K562 (cell line): ENCODE results near the gene PCDHGC4. TPM values are rescaled to one million over a fixed set of nuclear protein-coding genes. Genes with fewer than 3 reads are reported as not detected.

Experiments
- ATAC-seq: fragments of 200-7000 bp; cut with Tn5 transposase; 3 replicates; pipeline ENCODE4 v1.9.1; 2020; ENCODE audit warnings: moderate library complexity
- BruUV-seq: library from RNA; stranded (reverse); fragments of 400-500 nt; replicated peaks from 2 replicates; lab custom pipeline; 2021; lab: Mats Ljungman, UMichigan
- CTCF ChIA-PET: fragments of 300-600 bp; formaldehyde crosslinking; extraction: SDS; loops from one replicate; lab custom pipeline; 2021; ENCODE audit warnings: low intra/inter-chr PET ratio; lab: Yijun Ruan, JAX
- POLR2A ChIA-PET: fragments of 300-600, 350-650 bp; sonication (Branson Sonifier 250); formaldehyde crosslinking; extraction: SDS; loops from one replicate; lab custom pipeline; 2021; ENCODE audit warnings: antibody characterized with exemption, inconsistent platforms; lab: Yijun Ruan, JAX
- DNase-seq, 4 experiments: peaks; one replicate each; pipeline versions ENCODE4 v3.0.0 to v3.0.0-alpha.2; 2011 to 2018; ENCODE audit warnings: low spot score in 3 of 4, mixed read lengths in 3 of 4; ENCODE audit errors: extremely low read depth in 1 of 4
- FAIRE-seq: peaks from 2 replicates; lab custom pipeline; 2011; peaks lifted over from hg19 to GRCh38; lab: Jason Lieb, UNC
- H2AFZ ChIP-seq: 2 replicates; pipeline ENCODE4 v1.6.0; 2011; ENCODE audit warnings: low read depth, low read length, control low read depth, inconsistent platforms
- H3K27ac ChIP-seq: fragments of 200-600 bp; 3 replicates; pipeline ENCODE4 v1.8.0; 2011; ENCODE audit warnings: low read depth, mild to moderate bottlenecking, control low read depth, inconsistent platforms, low read length, moderate library complexity, mixed read lengths; ENCODE audit errors: extremely low read depth
- H3K27me3 ChIP-seq, 2 experiments: fragments of 300-600 bp in 1 of 2; 2 replicates in 1 of 2; 3 replicates in 1 of 2; pipeline versions ENCODE4 v1.6.0 to v1.8.0; 2011; ENCODE audit warnings: inconsistent platforms in 2 of 2, low read length in 2 of 2, mild to moderate bottlenecking in 1 of 2, mixed read lengths in 1 of 2, moderate library complexity in 1 of 2; ENCODE audit not compliant: control insufficient read depth in 2 of 2, insufficient read depth in 2 of 2
- H3K36me3 ChIP-seq: fragments of 300-600 bp; 3 replicates; pipeline ENCODE4 v1.8.0; 2011; ENCODE audit warnings: mild to moderate bottlenecking, low read length, inconsistent platforms; ENCODE audit not compliant: control insufficient read depth, insufficient read depth
- H3K4me1 ChIP-seq, 2 experiments: fragments of 200-600 bp in 1 of 2; replicated peaks in 1 of 2; 2 replicates in 1 of 2; 3 replicates in 1 of 2; pipeline versions ENCODE4 v1.5.1 to v1.8.0; 2011; ENCODE audit warnings: inconsistent platforms in 2 of 2, low read length in 2 of 2, mild to moderate bottlenecking in 1 of 2, mixed read lengths in 1 of 2, moderate library complexity in 1 of 2; ENCODE audit not compliant: control insufficient read depth in 2 of 2, insufficient read depth in 2 of 2
- H3K4me2 ChIP-seq: 2 replicates; pipeline ENCODE4 v1.6.1; 2011; ENCODE audit warnings: low read length, control low read depth, inconsistent platforms, mixed read lengths; ENCODE audit not compliant: insufficient read depth
- H3K4me3 ChIP-seq: fragments of 200-600 bp; sonication (generic), shearing (Covaris generic); 2 replicates; pipeline ENCODE4 v1.5.1; 2016; ENCODE audit warnings: control low read depth, inconsistent platforms
- H3K79me2 ChIP-seq: fragments of 200-600 bp; 3 replicates; pipeline ENCODE4 v1.8.0; 2011; ENCODE audit warnings: low read length, inconsistent platforms; ENCODE audit not compliant: control insufficient read depth, insufficient read depth
- H3K9ac ChIP-seq, 2 experiments: 2 replicates each; pipeline versions ENCODE4 v1.6.0 to v1.6.1; 2011; ENCODE audit warnings: low read depth in 2 of 2, low read length in 2 of 2, control low read depth in 1 of 2, inconsistent platforms in 1 of 2, mild to moderate bottlenecking in 1 of 2, mixed read lengths in 1 of 2; ENCODE audit not compliant: insufficient read depth in 1 of 2
- H3K9me1 ChIP-seq: one replicate; pipeline ENCODE4 v1.6.0; 2011; ENCODE audit warnings: inconsistent platforms, mild to moderate bottlenecking, low read length, moderate library complexity; ENCODE audit not compliant: control insufficient read depth, insufficient read depth
- H3K9me3 ChIP-seq: replicated peaks from 2 replicates; pipeline ENCODE4 v1.5.1; 2011; ENCODE audit warnings: low read depth, low read length, inconsistent platforms; ENCODE audit not compliant: control insufficient read depth, insufficient read depth
- H4K20me1 ChIP-seq: replicated peaks from 2 replicates; pipeline ENCODE4 v1.6.1; 2011; ENCODE audit warnings: low read length, inconsistent platforms, mixed read lengths; ENCODE audit not compliant: control insufficient read depth, insufficient read depth
- FOXA3 ChIP-seq, 2 experiments: fragments of 450-650 bp in 1 of 2; sonication (generic) in 1 of 2; formaldehyde crosslinking; IDR thresholded peaks in 1 of 2; conservative IDR thresholded peaks in 1 of 2; 2 replicates each; pipeline versions ENCODE4 v1.4.0 to v1.8.0; 2020 to 2022; ENCODE audit warnings: mild to moderate bottlenecking in 2 of 2, missing genetic modification reagents in 1 of 2
- HDGF ChIP-seq: fragments of 450-650 bp; IDR thresholded peaks from 2 replicates; pipeline ENCODE4 v1.6.1; 2016
- NFRKB ChIP-seq: fragments of 450-650 bp; IDR thresholded peaks from 2 replicates; pipeline ENCODE4 v1.6.1; 2016; ENCODE audit warnings: low read depth
- PPARD ChIP-seq: fragments of 250-450 bp; sonication (Bioruptor Pico); IDR thresholded peaks from 2 replicates; pipeline ENCODE4 v1.8.0; 2022; ENCODE audit warnings: inconsistent platforms, mild to moderate bottlenecking, moderate library complexity
- RAD21 ChIP-seq, 2 experiments: fragments of 250-450 bp in 1 of 2; fragments of 450-650 bp in 1 of 2; sonication (Bioruptor Pico) in 1 of 2; formaldehyde crosslinking in 1 of 2; IDR thresholded peaks in 1 of 2; conservative IDR thresholded peaks in 1 of 2; 2 replicates each; pipeline versions ENCODE4 v1.4.0 to v1.8.0; 2020 to 2022; ENCODE audit warnings: mild to moderate bottlenecking in 2 of 2, moderate library complexity in 1 of 2
- SIN3B ChIP-seq: fragments of 450-650 bp; IDR thresholded peaks from 2 replicates; pipeline ENCODE4 v1.6.1; 2017; ENCODE audit warnings: low read depth, mild to moderate bottlenecking, moderate library complexity
- TEAD1 ChIP-seq, 2 experiments: fragments of 450-650 bp in 1 of 2; sonication (generic) in 1 of 2; formaldehyde crosslinking; IDR thresholded peaks; 2 replicates each; pipeline versions ENCODE4 v1.4.0 to v1.8.0; 2020 to 2022; ENCODE audit warnings: mild to moderate bottlenecking in 2 of 2, missing genetic modification reagents in 1 of 2
- ZNF274 ChIP-seq: IDR thresholded peaks from 2 replicates; pipeline ENCODE4 v1.6.1; 2011; ENCODE audit warnings: low read depth, mild to moderate bottlenecking, low read length, moderate library complexity, borderline replicate concordance
- ZNF3 ChIP-seq: fragments of 250-450 bp; sonication (Bioruptor Pico); IDR thresholded peaks from 2 replicates; pipeline ENCODE4 v1.5.0; 2021; ENCODE audit warnings: mild to moderate bottlenecking, moderate library complexity
- ZNF551 ChIP-seq: fragments of 250-450 bp; sonication (Bioruptor Pico); IDR thresholded peaks from 2 replicates; pipeline ENCODE4 v1.5.0; 2021; ENCODE audit warnings: mild to moderate bottlenecking, moderate library complexity
- WGBS: fragments of 100-300 bp; shearing (Covaris generic); methylation state at CpG from one replicate; pipeline ENCODE4 v1.1.6; 2016; ENCODE audit warnings: low coverage, mixed read lengths; ENCODE audit not compliant: insufficient coverage; ENCODE audit errors: missing lambda C conversion rate; 5-methylcytosine and 5-hydroxymethylcytosine counted together
- in situ Hi-C: fragments of 300-500 bp; cut with MboI; formaldehyde crosslinking; loops from 4 replicates; pipeline ENCODE4 v1.15.0; 2018; ENCODE audit warnings: inconsistent platforms, mixed read lengths
- intact Hi-C: fragments of 100-400 bp; cut with micrococcal nuclease; formaldehyde crosslinking; loops from 2 replicates; pipeline ENCODE4 v1.14.2; 2022
- polyA plus RNA-seq, 8 experiments: library from polyadenylated mRNA; depleted of rRNA in 4 of 8; stranded (reverse) in 5 of 8; unstranded in 3 of 8; fragments of >200 nt; fragmentation: Nextera tagmentation in 2 of 8; fragmentation: Illumina TruSeq in 1 of 8; extraction: Ambion mirVana in 2 of 8; extraction: Trizol in 1 of 8; gene quantifications; 2 replicates each; pipeline versions ENCODE4 v1.2.1 to v1.2.3, GENCODE V29; 2011 to 2014; ENCODE audit warnings: inconsistent platforms in 1 of 8, missing spikeins in 1 of 8
- total RNA-seq, 7 experiments: library from RNA; depleted of rRNA in 6 of 7; stranded (reverse); fragments of >200 nt in 6 of 7; fragmentation: Illumina TruSeq in 2 of 7; extraction: Trizol in 2 of 7; gene quantifications; 2 replicates each; pipeline versions ENCODE4 v1.2.1 to v1.2.3, GENCODE V29; 2011 to 2021; ENCODE audit warnings: low replicate concordance in 1 of 7
- TF ChIP-seq, protein P1 (sequence below), 2 experiments: fragments of 250-450 bp in 1 of 2; fragments of 450-650 bp in 1 of 2; sonication (Bioruptor Pico) in 1 of 2; IDR thresholded peaks; 2 replicates each; pipeline versions ENCODE4 v1.6.1 to v1.8.0; 2016 to 2021; ENCODE audit warnings: mild to moderate bottlenecking in 2 of 2, moderate library complexity in 2 of 2, missing compliant biosample characterization in 1 of 2, missing genetic modification characterization in 1 of 2
- TF ChIP-seq, protein P2 (sequence below): sonication (generic); formaldehyde crosslinking; IDR thresholded peaks from 2 replicates; pipeline ENCODE4 v1.9.0; 2022; ENCODE audit warnings: mild to moderate bottlenecking, missing genetic modification reagents
- TF ChIP-seq, protein P3 (sequence below): fragments of 450-650 bp; IDR thresholded peaks from one replicate; pipeline ENCODE4 v1.6.1; 2018; ENCODE audit warnings: mild to moderate bottlenecking, moderate library complexity; ENCODE audit not compliant: partially characterized antibody

The PCDHGC4 gene
- total and polyA plus RNA-seq, 9 of the 15 experiments (the other 6 are each of a cell fraction or from before 2014, with no cell fraction given): 0.05 TPM; not detected in 8

DNA sequence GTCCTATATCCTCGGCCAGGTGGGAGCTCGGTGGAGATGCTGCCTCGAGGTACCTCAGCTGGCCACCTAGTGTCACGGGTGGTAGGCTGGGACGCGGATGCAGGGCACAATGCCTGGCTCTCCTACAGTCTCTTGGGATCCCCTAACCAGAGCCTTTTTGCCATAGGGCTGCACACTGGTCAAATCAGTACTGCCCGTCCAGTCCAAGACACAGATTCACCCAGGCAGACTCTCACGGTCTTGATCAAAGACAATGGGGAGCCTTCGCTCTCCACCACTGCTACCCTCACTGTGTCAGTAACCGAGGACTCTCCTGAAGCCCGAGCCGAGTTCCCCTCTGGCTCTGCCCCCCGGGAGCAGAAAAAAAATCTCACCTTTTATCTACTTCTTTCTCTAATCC is 7.0 kb upstream of the PCDHGC4 start:
- no peaks in the 10 kb centered on the region; the same call in 1 of the 2 replicates for H4K20me1 ChIP-seq
- in situ Hi-C loops (no loop called here), intact Hi-C loops (no loop called here)
- H3K9me3 ChIP-seq: no peaks in the 10 kb centered on the region
- FAIRE-seq (no peak), ATAC-seq (no peak), DNase-seq (no peak)
- no peak for TF ChIP-seq PPARD (CRISPR knock-in tag)
- no peak for TF ChIP-seq FOXA3 (CRISPR knock-in tag; conservative IDR thresholded peaks at IDR 0.05 in 1 of 2, IDR thresholded peaks at IDR 0.05 in 1 of 2)
- TF ChIP-seq SIN3B: no peak
- TF ChIP-seq ZNF274: no peak
- TF ChIP-seq, protein P1, sequence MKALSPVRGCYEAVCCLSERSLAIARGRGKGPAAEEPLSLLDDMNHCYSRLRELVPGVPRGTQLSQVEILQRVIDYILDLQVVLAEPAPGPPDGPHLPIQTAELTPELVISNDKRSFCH (CRISPR knock-in tag; IDR thresholded peaks at IDR 0.05): no peak
- TF ChIP-seq, protein P1 (tag; IDR thresholded peaks at IDR 0.05): no peak
- no peak for TF ChIP-seq ZNF3
- TF ChIP-seq, protein P2, sequence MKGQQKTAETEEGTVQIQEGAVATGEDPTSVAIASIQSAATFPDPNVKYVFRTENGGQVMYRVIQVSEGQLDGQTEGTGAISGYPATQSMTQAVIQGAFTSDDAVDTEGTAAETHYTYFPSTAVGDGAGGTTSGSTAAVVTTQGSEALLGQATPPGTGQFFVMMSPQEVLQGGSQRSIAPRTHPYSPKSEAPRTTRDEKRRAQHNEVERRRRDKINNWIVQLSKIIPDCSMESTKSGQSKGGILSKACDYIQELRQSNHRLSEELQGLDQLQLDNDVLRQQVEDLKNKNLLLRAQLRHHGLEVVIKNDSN (CRISPR knock-in tag): no peak
- TF ChIP-seq HDGF: no peak
- no peak for TF ChIP-seq NFRKB
- no peak for TF ChIP-seq ZNF551 (CRISPR knock-in tag)
- TF ChIP-seq TEAD1 (CRISPR knock-in tag; IDR thresholded peaks at IDR 0.05): no peak
- TF ChIP-seq, protein P3, sequence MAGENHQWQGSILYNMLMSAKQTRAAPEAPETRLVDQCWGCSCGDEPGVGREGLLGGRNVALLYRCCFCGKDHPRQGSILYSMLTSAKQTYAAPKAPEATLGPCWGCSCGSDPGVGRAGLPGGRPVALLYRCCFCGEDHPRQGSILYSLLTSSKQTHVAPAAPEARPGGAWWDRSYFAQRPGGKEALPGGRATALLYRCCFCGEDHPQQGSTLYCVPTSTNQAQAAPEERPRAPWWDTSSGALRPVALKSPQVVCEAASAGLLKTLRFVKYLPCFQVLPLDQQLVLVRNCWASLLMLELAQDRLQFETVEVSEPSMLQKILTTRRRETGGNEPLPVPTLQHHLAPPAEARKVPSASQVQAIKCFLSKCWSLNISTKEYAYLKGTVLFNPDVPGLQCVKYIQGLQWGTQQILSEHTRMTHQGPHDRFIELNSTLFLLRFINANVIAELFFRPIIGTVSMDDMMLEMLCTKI: no peak
- TF ChIP-seq RAD21 (CRISPR knock-in tag; conservative IDR thresholded peaks at IDR 0.05 in 1 of 2, IDR thresholded peaks at IDR 0.05 in 1 of 2): no peak
- H3K27me3 ChIP-seq: peaks cover 20 to 32% of the 10 kb centered on the region in 2 experiments; a peak in 4 of 5 replicates
- WGBS: under 1% methylated on average over 13 of the region's 13 CpGs
- H3K4me3 ChIP-seq: no peak overlapping the region
- H3K4me2 ChIP-seq: no peak overlapping the region
- ChIA-PET CTCF (no interaction called here), POLR2A (no interaction called here)
- no peak overlapping the region for H2AFZ ChIP-seq
- H3K36me3 ChIP-seq: no peaks in the 10 kb centered on the region
- no peak overlapping the region for H3K9ac ChIP-seq
- no peaks in the 10 kb centered on the region for H3K79me2 ChIP-seq
- BruUV-seq: no TSS peak
- no peak overlapping the region for H3K27ac ChIP-seq
- no peaks in the 10 kb centered on the region for H3K9me1 ChIP-seq
- H3K4me1 ChIP-seq: peaks cover 0 to 14% of the 10 kb centered on the region in 2 experiments; a peak in 1 of 5 replicates
